Right ventricle myocardium superior (tissue), 1 donor: ENCODE results near the gene ACD. TPM values are rescaled to one million over a fixed set of nuclear protein-coding genes. Genes with fewer than 3 reads are reported as not detected.
A peak's percentile ranks its signal among the peaks of the same experiment; 100 is the strongest.

Experiments used
- ATAC-seq: fragments of 200-7000 bp; cut with Tn5 transposase; one replicate; pipeline ENCODE4 v1.9.1; 2020; ENCODE audit warnings: mild to moderate bottlenecking; ENCODE audit not compliant: poor library complexity
- DNase-seq: peaks from one replicate; pipeline ENCODE4 v3.0.0-alpha.2; 2020
- intact Hi-C: fragments of 100-400 bp; cut with DNase I; formaldehyde crosslinking; loops from one replicate; pipeline ENCODE4 v1.11.2; 2022
- total RNA-seq: library from RNA; stranded (reverse); fragmentation: NEBNext Ultra II Directional; extraction: Animal tissue kit (Norgen Biotek cat#: 25700); gene quantifications from one replicate; pipeline ENCODE4 v1.2.1, GENCODE V29; 2021
- donor health status: DM: no; HTN: yes; CAD: no; lungs with severe emphysema.

The ACD gene
- total RNA-seq, 1 donor from 2014 or later: 7.1 TPM

DNA sequence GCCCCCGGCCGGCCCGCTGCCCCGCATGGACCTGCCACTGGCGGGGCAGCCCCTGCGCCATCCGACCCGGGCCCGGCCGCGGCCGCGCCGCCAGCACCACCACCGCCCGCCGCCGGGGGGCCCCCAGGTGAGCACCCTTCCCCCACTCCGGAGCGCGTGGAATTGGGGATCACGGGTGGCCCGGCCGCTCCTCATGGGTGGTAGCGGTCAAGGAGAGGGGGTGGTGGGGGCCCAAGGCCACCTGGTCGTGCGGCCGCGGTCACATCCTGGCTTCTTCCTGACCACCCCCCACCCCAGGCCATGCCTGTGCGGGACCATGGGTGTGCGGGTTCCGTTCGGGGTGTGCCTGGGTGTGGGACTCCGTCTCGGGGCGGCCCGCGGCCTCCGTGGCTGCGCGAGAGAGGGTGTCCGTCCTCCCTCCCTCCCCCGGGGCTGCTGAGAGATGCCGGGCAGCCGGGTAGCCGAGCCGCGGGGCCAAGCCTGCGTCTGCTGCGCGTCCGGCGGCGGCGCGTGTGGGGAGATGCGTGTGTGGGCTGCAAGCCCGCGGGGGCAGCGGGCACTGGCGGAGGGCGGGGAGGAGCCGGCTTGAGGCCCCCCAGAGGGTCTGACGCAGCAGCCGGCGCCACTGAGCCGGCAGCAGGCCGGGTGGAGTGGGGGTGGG, 6.8 kb downstream of the ACD start:
- no peak for DNase-seq
- intact Hi-C loops: no loop called here

DNA sequence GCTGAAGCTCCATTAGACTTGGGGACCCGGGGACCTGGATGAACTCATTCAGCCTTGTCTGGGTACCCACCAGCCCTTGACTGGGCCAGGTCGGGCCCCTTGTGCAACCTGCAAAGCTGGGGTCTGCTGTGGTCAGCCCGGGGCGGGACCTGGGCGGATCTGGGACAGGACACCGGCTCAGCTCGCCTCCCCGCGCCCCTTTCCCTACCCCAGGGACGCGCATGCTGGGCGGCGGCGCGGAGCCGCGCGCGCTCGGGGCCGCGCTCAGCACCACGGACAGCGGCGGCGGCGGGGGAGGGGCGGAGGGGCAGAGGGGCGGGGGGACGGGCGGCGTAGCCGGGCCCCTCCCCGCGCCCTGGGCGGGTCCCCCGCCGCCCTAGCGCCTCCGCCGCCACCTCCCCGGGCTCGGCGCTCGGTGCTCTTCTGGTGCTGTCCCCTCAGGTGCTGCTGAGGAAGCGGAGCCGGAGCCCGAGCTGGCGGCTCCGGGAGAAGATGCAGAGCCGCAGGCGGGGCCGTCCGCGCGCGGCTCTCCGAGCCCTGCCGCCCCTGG, 7.4 kb downstream of the ACD start:
- DNase-seq (no peak), ATAC-seq (peak; percentile 8)
- intact Hi-C loops: no loop called here

More for the DNA sequence above, 6.8 kb downstream of the ACD start:
- ATAC-seq: no peak

GRCh38 chr16:67651847-67652246, 8.2 kb downstream of the ACD start:
- DNase-seq (no peak), ATAC-seq (no peak)
- intact Hi-C loops: no loop called here

- DNase-seq: no peak
- intact Hi-C loops: no loop called here
- ATAC-seq: no peak
Measured at GRCh38 chr16:67651039-67651438, 9.0 kb downstream of the ACD start.

GRCh38 chr16:67650023-67650422, 10.0 kb downstream of the ACD start:
- intact Hi-C loops: no loop called here
- DNase-seq (no peak), ATAC-seq (no peak)

- intact Hi-C loops: loop anchor here (10.0 kb wide), 1 partner anchor 105 kb away; no protein-coding TSS in a partner anchor
- ATAC-seq: peak; percentile 16
- DNase-seq: no peak
Measured at GRCh38 chr16:67649494-67649931, 10.5 kb downstream of the ACD start.

DNA sequence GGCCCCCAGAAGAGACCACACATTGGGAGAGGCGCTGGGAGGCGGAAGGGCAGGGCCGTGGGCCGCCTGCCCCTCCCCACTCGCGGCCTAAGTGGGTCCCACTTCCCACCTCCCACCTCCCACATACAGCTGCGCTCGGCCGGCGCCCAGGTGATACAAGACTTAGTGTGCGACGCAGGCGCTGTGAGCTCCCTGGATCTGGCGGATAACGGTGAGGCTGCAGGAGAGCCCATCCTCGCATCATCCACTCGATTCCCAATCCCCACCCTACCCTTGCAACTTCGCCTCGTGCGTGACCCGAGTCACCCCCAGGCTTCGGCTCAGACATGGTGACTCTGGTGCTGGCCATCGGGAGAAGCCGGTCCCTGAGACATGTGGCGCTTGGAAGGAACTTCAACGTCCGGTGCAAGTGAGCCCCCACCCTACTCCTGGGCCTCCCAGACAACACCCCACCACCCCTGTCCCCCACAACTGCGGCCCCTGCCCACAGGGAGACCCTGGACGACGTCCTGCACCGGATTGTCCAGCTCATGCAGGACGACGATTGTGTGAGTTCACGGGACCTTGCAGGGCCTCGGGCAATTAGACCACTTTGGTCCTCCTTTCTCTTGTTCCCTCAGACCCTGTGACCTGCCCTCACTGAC, 11.2 kb downstream of the ACD start:
- intact Hi-C loops: loop anchor here (10.0 kb wide), 1 partner anchor 104 kb away; no protein-coding TSS in a partner anchor

DNA sequence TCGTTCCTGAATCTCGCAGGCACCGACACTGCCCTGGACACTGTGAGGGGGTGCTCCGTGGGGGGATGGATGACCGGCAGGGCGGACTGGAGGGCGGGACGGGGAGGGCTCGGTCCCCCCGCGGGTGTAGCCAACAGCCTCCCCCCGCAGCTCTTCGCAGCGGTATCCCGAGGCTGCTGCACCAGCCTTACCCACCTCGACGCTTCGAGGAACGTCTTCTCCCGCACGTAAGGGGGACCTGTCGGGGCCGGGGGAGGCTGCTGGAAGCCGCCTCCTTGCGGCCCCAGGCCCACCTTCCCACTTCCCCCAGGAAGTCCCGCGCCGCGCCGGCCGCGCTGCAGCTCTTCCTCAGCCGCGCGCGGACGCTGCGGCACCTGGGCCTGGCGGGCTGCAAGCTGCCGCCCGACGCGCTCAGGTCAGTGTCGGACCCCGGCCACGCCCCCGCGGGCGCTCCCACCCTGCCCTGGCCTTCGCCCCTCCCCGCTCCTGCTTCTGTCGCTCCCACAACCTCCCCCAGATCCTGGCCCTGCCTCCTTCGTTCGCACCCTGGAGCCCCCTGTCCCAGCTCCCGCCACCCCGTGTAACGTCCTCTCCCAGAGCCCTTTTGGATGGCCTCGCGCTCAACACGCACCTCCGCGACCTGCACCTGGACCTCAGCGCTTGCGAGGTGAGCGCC, 11.8 kb downstream of the ACD start:
- no peak for ATAC-seq
- intact Hi-C loops: loop anchor here (10.0 kb wide), 1 partner anchor 103 kb away; no protein-coding TSS in a partner anchor
- no peak for DNase-seq

More for the DNA sequence above, 11.2 kb downstream of the ACD start:
- no peak for ATAC-seq
- no peak for DNase-seq

- no peak for DNase-seq
- no peak for ATAC-seq
- intact Hi-C loops: loop anchor here (10.0 kb wide), 1 partner anchor 103 kb away; no protein-coding TSS in a partner anchor
Measured at GRCh38 chr16:67647681-67648080, 12.4 kb downstream of the ACD start.

DNA sequence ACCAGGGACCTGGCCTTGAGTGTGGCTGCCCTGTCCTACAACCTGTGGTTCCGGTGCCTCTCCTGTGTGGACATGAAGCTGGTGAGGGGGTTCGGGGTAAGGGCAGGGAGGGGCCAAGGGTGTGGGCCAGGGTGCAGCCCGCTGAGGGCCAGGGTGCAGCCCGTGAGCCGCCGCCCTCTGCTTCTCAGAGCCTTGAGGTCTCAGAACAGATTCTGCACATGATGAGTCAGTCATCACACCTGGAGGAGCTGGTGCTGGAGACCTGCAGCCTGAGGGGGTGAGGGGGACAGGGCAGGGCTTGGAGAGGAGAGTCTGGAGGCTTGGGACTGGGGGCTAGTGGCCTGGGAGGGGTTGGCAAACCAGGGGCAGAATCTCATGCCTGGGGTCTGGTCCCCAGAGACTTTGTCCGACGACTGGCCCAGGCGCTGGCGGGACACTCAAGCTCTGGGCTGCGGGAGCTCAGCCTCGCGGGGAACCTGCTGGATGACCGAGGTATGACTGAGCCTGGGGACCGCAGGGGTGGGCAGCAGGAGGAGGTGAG, 12.9 kb downstream of the ACD start:
- ATAC-seq: no peak
- intact Hi-C loops: loop anchor here (10.0 kb wide), 1 partner anchor 102 kb away; no protein-coding TSS in a partner anchor
- DNase-seq: no peak

- ATAC-seq (no peak), DNase-seq (no peak)
- intact Hi-C loops: loop anchor here (10.0 kb wide), 1 partner anchor 101 kb away; no protein-coding TSS in a partner anchor
Measured at GRCh38 chr16:67645397-67646121, 14.5 kb downstream of the ACD start.

DNA sequence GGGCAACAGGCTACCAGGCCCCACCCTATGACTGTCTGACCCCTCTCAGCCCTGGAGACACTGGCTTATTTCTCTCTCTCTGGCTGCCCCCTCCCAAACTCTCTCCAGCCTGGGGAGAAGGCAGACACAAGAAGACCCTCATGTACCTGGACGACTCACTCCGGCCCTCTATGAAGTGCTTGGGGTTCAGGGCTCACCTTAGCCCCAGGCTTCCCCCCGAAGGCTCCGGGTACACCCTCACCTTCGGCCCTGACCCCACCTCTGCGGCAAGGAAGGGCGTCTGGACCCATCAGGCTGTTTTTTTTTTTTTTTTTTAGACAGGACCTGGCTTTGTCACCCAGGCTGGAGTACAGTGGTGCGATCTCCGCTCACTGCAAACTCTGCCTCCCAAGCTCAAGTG, 16.0 kb downstream of the ACD start:
- intact Hi-C loops: loop anchor here (10.0 kb wide), 1 partner anchor 99 kb away; no protein-coding TSS in a partner anchor
- no peak for ATAC-seq

DNA sequence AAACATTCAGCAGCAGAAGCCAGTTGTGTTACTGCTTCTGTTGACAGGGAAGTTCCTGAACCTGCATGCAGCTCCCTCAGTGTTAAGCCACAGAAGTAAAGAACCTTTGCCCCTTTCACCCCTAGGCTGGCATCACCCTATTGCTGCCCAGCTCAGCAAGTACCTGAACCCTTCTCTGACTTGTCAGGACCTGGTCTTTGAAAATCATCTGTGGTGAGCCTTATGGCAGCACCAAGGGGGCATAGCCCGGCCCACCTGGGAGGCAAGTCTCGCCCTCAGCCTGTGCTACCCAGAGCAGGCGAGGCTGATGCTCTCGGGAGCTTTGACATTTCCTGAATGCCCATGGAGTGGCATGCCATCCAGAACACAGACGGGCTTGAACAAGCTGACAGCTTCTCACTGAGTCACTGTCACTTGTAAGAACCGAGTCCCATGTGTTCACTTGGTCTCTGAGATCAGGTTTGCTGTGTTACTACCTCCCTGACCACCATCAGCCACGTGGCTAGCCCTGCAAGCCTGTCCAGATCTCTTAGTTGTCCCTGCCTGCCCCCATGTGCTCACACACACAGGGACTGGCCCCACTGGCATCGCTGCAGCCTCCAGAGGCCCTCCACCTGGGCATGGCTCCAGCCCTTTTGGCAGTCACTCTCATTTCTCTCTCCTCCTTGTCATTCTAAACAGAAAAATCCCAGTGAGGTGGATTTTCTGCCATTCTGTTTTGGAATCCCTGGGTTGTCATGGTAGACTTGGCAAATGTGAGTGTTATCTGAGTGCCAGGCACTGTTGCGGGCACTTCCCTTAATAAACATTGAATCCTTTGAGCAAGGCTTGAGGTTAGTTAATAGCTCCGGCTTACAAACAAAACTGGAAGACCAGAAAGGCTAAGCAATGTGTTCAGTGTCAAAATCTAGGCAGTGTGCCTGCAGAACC, 18.0 kb downstream of the ACD start:
- intact Hi-C loops: loop anchor here (10.0 kb wide), 1 partner anchor 97 kb away; no protein-coding TSS in a partner anchor
- DNase-seq (peak; percentile 81), ATAC-seq (peak; percentile 91)

More for the DNA sequence above, 16.0 kb downstream of the ACD start:
- DNase-seq: no peak

DNA sequence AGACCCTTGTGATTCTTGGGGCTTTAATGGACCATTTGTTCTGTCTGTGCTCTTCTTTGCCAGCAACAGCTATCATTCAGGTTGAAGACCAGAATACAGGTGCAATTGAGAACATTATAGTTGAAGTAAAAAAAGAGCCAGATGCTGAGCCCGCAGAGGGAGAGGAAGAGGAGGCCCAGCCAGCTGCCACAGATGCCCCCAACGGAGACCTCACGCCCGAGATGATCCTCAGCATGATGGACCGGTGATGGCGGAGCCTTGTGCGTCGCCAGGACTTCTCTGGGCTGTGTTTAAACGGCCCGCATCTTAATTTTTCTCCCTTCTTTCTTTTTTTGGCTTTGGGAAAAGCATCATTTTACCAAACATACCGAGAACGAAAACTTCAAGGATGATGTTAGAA, 22.4 kb downstream of the ACD start:
- ATAC-seq (no peak), DNase-seq (no peak)

DNA sequence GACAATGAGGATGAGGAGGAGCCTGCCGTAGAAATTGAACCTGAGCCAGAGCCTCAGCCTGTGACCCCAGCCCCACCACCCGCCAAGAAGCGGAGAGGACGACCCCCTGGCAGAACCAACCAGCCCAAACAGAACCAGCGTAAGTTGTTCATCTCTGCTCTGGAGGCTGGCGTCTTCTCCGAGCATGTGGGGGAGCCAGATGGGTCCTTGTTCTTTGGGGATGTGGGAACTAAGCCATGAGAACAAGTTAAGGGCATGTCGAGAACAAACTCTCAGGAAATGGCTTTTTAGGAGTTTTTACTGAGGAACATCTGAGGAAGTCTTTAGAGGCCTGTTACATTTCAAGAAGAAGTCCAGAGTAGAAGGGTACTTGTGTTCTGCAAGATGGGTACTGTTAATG, 23.3 kb downstream of the ACD start:
- DNase-seq: no peak
- intact Hi-C loops: loop anchor here (10.0 kb wide), 1 partner anchor 72 kb away; the partner anchor contains the start of gene CTCF
- no peak for ATAC-seq

More for the DNA sequence above, 22.4 kb downstream of the ACD start:
- intact Hi-C loops: loop anchor here (10.0 kb wide), 1 partner anchor 73 kb away; the partner anchor contains the start of gene CTCF

DNA sequence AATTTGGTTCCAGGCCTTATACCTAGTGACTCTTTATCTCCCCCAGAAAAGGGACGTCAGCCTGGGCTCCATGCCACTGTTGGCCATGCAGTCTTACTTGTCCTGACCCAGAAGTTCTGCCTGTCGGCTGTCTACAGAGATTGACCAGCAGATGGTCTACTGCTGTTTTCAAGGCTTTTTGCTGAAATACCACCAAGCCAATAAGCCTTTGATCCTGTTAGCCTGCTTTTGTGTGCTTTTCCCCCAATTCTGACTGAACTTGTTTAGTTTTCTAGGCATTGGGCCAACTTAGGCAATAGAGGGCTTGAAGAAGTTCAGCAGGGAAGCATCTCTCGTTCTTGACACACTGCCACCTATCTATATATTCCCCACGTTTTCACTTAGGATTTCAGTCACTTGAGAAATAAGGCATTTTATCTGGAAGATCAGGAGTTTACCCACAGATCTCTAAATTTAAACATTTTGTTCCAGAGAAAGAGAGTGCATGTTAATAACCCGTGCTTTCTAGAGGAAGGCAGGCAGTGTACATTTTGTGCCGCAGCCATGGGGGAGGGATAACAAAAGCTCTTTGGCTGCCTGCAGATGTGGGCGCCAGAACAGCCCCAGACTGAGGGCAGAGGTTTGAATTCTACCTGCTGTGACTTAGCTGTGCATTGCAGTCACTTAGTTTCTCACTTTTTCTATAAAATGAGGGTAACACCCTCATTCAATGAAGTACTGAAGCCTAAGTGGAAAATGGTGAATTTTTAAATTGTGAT, 27.5 kb downstream of the ACD start:
- peak; percentile 82 for ATAC-seq
- intact Hi-C loops: loop anchor here (10.0 kb wide), 1 partner anchor 68 kb away; the partner anchor contains the start of gene CTCF
- peak; percentile 69 for DNase-seq
